HEK293 (cell line): ENCODE results near the gene DYNC1I1.

Source experiments
- REPIN1 ChIP-seq: fragments of 450-650 bp; formaldehyde crosslinking; IDR thresholded peaks from 2 replicates; pipeline ENCODE4 v1.5.1; 2017; ENCODE audit warnings: missing biosample characterization, missing genetic modification characterization, low read depth
- TRIM28 ChIP-seq: IDR thresholded peaks from 2 replicates; pipeline ENCODE4 v1.6.1; 2011; ENCODE audit warnings: low read length, control low read depth, borderline replicate concordance
- ZFP3 ChIP-seq: fragments of 450-650 bp; formaldehyde crosslinking; IDR thresholded peaks from 2 replicates; pipeline ENCODE4 v1.5.1; 2016; ENCODE audit warnings: low read depth, missing biosample characterization, missing genetic modification characterization
- ZNF169 ChIP-seq: fragments of 450-650 bp; formaldehyde crosslinking; IDR thresholded peaks from 2 replicates; pipeline ENCODE4 v1.5.1; 2016; ENCODE audit warnings: missing biosample characterization, missing genetic modification characterization
- ZNF23 ChIP-seq: fragments of 450-650 bp; formaldehyde crosslinking; IDR thresholded peaks from 2 replicates; pipeline ENCODE4 v1.5.1; 2016; ENCODE audit warnings: missing biosample characterization, missing genetic modification characterization, borderline replicate concordance
- ZNF501 ChIP-seq: fragments of 450-650 bp; formaldehyde crosslinking; IDR thresholded peaks from 2 replicates; pipeline ENCODE4 v1.5.1; 2016; ENCODE audit warnings: missing biosample characterization, missing genetic modification characterization
- ZNF670 ChIP-seq: fragments of 450-650 bp; formaldehyde crosslinking; IDR thresholded peaks from 2 replicates; pipeline ENCODE4 v1.5.1; 2016; ENCODE audit warnings: missing biosample characterization, missing genetic modification characterization, low read depth
- ZNF777 ChIP-seq: fragments of 450-650 bp; formaldehyde crosslinking; IDR thresholded peaks from 2 replicates; pipeline ENCODE4 v1.5.1; 2017; ENCODE audit warnings: missing biosample characterization, missing genetic modification characterization, borderline replicate concordance
- ZNF792 ChIP-seq: fragments of 450-650 bp; formaldehyde crosslinking; IDR thresholded peaks from 2 replicates; pipeline ENCODE4 v1.5.1; 2016; ENCODE audit warnings: missing biosample characterization, missing genetic modification characterization
- TF ChIP-seq, protein P1 (sequence below): fragments of 450-650 bp; formaldehyde crosslinking; IDR thresholded peaks from 2 replicates; pipeline ENCODE4 v1.5.1; 2016; ENCODE audit warnings: missing biosample characterization, missing genetic modification characterization
- TF ChIP-seq, protein P2 (sequence below): fragments of 450-650 bp; formaldehyde crosslinking; IDR thresholded peaks from 2 replicates; pipeline ENCODE4 v1.5.1; 2016; ENCODE audit warnings: missing biosample characterization, missing genetic modification characterization
- TF ChIP-seq, protein P3 (sequence below): fragments of 450-650 bp; formaldehyde crosslinking; IDR thresholded peaks from 2 replicates; pipeline ENCODE4 v1.5.1; 2016; ENCODE audit warnings: missing biosample characterization, missing genetic modification characterization
- TF ChIP-seq, protein P4 (sequence below): fragments of 450-650 bp; formaldehyde crosslinking; IDR thresholded peaks from 2 replicates; pipeline ENCODE4 v1.5.1; 2016; ENCODE audit warnings: missing biosample characterization, missing genetic modification characterization
- TF ChIP-seq, protein P5 (sequence below): fragments of 450-650 bp; formaldehyde crosslinking; IDR thresholded peaks from 2 replicates; pipeline ENCODE4 v1.5.1; 2016; ENCODE audit warnings: missing biosample characterization, missing genetic modification characterization, borderline replicate concordance

DNA sequence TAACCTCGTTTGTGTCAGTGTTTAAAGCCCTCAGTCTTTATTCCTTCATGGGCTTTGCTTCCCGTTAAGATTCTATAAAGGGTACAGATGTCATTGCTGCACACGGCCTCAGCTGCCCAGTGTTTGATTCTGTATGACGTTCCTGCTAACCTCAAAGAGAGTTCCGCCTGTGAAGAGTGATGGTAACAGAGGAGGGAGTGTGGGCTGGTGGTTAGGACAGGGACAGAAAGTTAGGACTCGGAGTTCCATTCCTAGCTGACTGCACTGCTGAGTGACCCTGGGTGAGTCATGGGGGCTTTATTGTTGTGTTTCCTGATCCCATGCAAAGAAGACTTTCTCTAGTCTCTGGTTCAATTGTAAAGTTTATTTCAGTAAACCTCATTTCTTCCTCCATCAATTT lies 227.1 kb downstream of the DYNC1I1 start:
- TF ChIP-seq, protein P1, sequence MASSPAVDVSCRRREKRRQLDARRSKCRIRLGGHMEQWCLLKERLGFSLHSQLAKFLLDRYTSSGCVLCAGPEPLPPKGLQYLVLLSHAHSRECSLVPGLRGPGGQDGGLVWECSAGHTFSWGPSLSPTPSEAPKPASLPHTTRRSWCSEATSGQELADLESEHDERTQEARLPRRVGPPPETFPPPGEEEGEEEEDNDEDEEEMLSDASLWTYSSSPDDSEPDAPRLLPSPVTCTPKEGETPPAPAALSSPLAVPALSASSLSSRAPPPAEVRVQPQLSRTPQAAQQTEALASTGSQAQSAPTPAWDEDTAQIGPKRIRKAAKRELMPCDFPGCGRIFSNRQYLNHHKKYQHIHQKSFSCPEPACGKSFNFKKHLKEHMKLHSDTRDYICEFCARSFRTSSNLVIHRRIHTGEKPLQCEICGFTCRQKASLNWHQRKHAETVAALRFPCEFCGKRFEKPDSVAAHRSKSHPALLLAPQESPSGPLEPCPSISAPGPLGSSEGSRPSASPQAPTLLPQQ, result no peak
- TF ChIP-seq, protein P2, sequence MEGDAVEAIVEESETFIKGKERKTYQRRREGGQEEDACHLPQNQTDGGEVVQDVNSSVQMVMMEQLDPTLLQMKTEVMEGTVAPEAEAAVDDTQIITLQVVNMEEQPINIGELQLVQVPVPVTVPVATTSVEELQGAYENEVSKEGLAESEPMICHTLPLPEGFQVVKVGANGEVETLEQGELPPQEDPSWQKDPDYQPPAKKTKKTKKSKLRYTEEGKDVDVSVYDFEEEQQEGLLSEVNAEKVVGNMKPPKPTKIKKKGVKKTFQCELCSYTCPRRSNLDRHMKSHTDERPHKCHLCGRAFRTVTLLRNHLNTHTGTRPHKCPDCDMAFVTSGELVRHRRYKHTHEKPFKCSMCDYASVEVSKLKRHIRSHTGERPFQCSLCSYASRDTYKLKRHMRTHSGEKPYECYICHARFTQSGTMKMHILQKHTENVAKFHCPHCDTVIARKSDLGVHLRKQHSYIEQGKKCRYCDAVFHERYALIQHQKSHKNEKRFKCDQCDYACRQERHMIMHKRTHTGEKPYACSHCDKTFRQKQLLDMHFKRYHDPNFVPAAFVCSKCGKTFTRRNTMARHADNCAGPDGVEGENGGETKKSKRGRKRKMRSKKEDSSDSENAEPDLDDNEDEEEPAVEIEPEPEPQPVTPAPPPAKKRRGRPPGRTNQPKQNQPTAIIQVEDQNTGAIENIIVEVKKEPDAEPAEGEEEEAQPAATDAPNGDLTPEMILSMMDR (tag by site-specific recombination), result no peak
- TF ChIP-seq, protein P3, sequence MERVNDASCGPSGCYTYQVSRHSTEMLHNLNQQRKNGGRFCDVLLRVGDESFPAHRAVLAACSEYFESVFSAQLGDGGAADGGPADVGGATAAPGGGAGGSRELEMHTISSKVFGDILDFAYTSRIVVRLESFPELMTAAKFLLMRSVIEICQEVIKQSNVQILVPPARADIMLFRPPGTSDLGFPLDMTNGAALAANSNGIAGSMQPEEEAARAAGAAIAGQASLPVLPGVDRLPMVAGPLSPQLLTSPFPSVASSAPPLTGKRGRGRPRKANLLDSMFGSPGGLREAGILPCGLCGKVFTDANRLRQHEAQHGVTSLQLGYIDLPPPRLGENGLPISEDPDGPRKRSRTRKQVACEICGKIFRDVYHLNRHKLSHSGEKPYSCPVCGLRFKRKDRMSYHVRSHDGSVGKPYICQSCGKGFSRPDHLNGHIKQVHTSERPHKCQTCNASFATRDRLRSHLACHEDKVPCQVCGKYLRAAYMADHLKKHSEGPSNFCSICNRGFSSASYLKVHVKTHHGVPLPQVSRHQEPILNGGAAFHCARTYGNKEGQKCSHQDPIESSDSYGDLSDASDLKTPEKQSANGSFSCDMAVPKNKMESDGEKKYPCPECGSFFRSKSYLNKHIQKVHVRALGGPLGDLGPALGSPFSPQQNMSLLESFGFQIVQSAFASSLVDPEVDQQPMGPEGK (tag by site-specific recombination), result no peak
- no peak for TF ChIP-seq ZNF501 (tag by site-specific recombination)
- no peak for TF ChIP-seq TRIM28
- TF ChIP-seq, protein P4, sequence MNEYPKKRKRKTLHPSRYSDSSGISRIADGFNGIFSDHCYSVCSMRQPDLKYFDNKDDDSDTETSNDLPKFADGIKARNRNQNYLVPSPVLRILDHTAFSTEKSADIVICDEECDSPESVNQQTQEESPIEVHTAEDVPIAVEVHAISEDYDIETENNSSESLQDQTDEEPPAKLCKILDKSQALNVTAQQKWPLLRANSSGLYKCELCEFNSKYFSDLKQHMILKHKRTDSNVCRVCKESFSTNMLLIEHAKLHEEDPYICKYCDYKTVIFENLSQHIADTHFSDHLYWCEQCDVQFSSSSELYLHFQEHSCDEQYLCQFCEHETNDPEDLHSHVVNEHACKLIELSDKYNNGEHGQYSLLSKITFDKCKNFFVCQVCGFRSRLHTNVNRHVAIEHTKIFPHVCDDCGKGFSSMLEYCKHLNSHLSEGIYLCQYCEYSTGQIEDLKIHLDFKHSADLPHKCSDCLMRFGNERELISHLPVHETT (tag by site-specific recombination), result no peak
- no peak for TF ChIP-seq REPIN1
- no peak for TF ChIP-seq ZNF670 (tag by site-specific recombination)
- TF ChIP-seq ZNF23, result no peak
- no peak for TF ChIP-seq ZNF777 (tag by site-specific recombination)
- TF ChIP-seq ZNF169 (tag by site-specific recombination), result no peak
- TF ChIP-seq ZNF792, result no peak
- TF ChIP-seq, protein P5, sequence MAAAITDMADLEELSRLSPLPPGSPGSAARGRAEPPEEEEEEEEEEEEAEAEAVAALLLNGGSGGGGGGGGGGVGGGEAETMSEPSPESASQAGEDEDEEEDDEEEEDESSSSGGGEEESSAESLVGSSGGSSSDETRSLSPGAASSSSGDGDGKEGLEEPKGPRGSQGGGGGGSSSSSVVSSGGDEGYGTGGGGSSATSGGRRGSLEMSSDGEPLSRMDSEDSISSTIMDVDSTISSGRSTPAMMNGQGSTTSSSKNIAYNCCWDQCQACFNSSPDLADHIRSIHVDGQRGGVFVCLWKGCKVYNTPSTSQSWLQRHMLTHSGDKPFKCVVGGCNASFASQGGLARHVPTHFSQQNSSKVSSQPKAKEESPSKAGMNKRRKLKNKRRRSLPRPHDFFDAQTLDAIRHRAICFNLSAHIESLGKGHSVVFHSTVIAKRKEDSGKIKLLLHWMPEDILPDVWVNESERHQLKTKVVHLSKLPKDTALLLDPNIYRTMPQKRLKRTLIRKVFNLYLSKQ (tag by site-specific recombination), result no peak
- TF ChIP-seq ZFP3 (tag by site-specific recombination), result no peak
